GM19372 (cell line): ENCODE data around the gene PATL2.
"Not testable (repeated sequence)": the region's sequence is repeated elsewhere in the genome, so short reads cannot be mapped to it uniquely, and the experiment has no call there.

Source experiments
- ATAC-seq: cut with Tn5 transposase; IDR thresholded peaks from one replicate; pipeline ENCODE4 v1.9.1; 2021; ENCODE audit warnings: mild to moderate bottlenecking, low read depth, moderate library complexity; ENCODE audit not compliant: unreplicated experiment

The PATL2 gene

GRCh38 chr15:44695294-44695693, 15.8 kb downstream of the PATL2 start:
- no peak for ATAC-seq

GRCh38 chr15:44694416-44694815, 16.7 kb downstream of the PATL2 start:
- no peak for ATAC-seq

- ATAC-seq, result no peak
Observed at GRCh38 chr15:44692659-44693058, 18.5 kb downstream of the PATL2 start.

GRCh38 chr15:44690245-44690644, 20.9 kb downstream of the PATL2 start:
- not testable (repeated sequence) for ATAC-seq

GRCh38 chr15:44689318-44689717, 21.8 kb downstream of the PATL2 start:
- ATAC-seq, result not testable (repeated sequence)

GRCh38 chr15:44682809-44683682, 28.1 kb downstream of the PATL2 start:
- ATAC-seq, result not testable (repeated sequence)

GRCh38 chr15:44682211-44682610, 28.9 kb downstream of the PATL2 start:
- no peak for ATAC-seq

GRCh38 chr15:44676676-44677075, 34.4 kb downstream of the PATL2 start:
- no peak for ATAC-seq

GRCh38 chr15:44675911-44676310, 35.2 kb downstream of the PATL2 start:
- ATAC-seq, result no peak

GRCh38 chr15:44673639-44674038, 37.5 kb downstream of the PATL2 start:
- no peak for ATAC-seq

GRCh38 chr15:44670087-44670950, 40.8 kb downstream of the PATL2 start:
- no peak for ATAC-seq

GRCh38 chr15:44668921-44669320, 42.2 kb downstream of the PATL2 start:
- ATAC-seq, result no peak

GRCh38 chr15:44667039-44667360, 44.1 kb downstream of the PATL2 start:
- ATAC-seq, result no peak

GRCh38 chr15:44666210-44667038, 44.7 kb downstream of the PATL2 start:
- ATAC-seq, result no peak

GRCh38 chr15:44663410-44664308, 47.5 kb downstream of the PATL2 start, which contains the start of gene SPG11:
Gene SPG11, minus strand, starts transcription at chr15:44663662. Its CDS starts 15 bp downstream, at chr15:44663647.
- peak; percentile 75 for ATAC-seq

- ATAC-seq, result peak; percentile 45
Observed at GRCh38 chr15:44662478-44663409, 48.4 kb downstream of the PATL2 start.

GRCh38 chr15:44661576-44661975, 49.5 kb downstream of the PATL2 start:
- no peak for ATAC-seq

- no peak for ATAC-seq
Observed at GRCh38 chr15:44659056-44659455, 52.1 kb downstream of the PATL2 start.
